ENCODE results near the gene CDK8.
"Not testable (repeated sequence)": the region's sequence is repeated elsewhere in the genome, so short reads cannot be mapped to it uniquely, and the experiment has no call there.

Gene CDK8

DNA sequence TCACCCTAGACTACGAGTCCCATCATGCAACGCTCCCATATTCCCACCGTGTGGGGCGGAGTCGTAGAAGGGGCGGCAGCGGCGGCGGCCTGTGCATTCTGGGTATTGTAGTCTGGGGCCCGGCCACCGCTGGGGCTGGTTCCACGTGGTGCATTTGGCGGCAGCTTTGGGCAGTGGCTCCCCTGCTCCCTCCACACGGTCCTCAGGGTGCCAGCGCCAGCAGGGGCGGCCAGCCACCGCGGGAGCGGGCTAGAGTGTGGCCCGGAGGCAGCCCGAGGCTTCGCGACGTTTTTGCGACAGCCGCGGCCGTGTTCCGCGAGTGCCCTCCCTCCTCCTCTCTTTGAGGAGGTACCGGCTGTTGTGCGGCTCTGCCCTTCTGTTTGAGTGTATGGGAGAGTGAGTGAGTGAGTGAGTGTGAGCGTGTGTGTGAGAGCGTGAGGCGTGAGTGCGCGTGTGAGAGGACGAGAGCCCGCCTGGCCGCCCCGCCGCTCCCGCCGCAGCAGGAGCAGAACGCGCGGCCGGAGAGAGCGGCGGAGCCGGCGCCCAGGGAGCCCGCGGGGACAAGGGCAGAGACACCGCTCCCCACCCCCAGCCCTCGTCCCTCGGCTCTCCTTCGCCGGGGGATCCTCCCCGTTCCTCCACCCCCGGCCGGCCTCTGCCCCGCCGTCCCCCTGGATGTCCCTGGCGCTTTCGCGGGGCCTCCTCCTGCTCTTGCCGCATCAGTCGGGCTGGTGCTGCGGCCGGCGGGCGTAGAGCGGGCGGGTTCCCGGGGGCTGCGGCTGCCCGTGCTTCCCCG is at the start of gene CDK8:
CDK8 (plus strand) TSS at position 343 of the 796 bp plus-strand sequence. CDS start 513 bp downstream, outside the sequence.
- DNase-seq = peak; percentile 74

DNA sequence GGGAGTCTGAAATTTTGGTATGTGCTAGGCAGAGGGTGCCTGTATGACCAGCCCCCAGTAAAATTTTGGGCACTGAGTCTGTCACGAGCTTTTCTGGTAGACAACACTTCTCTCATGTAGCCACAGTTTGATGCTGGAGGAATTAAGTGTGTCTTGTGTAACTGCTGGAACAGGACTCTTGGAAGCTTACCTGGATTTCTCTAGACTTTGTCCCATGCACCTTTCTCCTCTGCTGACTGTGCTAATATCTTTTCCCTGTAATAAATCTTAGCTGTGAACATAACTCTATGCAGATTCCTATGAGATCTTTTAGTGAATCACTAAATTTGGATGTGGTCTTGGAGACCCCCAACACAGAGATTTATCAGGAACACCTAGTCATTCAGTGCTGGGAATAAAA is 45.6 kb upstream of the CDK8 start:
- DNase-seq = no peak

DNA sequence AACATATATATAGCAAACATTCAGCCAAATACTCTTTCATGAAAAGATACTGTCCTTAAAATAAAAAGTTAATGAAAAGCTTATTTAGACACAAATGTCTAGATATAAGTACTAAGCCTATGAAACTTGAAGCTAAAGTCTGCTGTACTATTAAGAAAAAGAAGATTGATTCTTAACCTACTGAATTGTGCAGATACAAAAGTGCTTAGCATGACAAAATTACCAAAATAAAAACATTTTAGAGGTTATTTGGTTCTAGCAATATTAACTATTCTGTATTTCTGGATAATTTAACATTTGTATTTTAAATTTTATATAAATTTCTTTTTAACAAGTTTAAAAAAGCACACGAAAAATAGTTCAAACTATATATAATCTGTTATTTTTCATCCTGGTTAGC is 40.6 kb upstream of the CDK8 start:
- no peak for DNase-seq

DNA sequence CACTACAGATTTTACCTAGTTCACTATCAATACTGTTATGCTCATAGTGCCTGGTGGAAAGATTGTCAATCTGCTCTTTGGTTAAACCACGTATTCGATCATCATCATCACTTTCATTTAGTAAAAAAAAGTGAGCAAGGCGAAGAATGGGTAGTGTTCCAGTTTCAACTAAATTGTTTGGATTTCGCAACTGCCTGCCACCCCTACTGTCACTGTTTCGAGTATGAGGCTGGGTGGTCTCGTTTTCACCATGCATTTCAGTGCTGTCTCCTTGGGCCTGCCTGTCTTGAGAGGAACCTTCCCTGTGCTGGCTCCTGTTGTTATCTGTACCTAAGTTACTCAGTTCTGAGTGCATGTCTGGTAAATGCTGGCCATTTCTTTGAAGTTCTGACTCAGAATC is 39.9 kb upstream of the CDK8 start:
- no peak for DNase-seq

DNA sequence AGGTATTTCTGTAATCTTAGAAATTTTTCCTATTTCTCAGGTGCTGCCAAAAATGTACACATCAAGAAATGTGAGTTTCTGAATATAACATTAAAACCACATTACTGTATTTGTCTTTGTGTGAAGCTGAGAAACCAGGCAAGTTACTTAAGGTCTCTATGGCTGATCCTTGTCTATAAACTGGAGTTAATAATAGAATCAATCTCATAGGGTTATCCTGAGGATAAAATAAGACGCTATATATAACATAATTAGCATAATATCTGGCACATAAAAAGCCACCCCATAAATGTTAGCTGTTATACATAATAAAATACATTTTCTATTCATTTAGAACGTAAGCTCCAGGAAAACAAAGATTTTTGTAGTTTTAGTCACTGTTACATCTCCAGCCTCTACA is 37.9 kb upstream of the CDK8 start:
- no peak for DNase-seq

DNA sequence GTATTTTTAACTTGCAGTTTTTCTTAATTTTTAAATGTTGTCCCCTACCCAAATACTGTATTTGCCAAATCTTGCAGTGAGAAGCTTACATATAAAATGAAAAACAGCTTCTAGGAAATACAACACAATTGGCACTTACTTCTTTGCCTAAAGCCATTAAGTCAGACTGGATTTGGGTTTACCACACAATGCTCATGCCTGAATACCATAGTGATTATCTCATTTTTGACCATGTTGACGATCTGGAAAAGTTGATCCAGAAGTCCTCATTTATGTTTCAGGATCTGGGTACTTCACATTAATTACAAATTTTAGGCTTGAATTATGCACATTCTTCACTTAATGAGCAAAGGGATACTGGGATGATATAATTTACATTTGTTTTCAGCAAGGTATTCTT is 34.2 kb upstream of the CDK8 start:
- no peak for DNase-seq

DNA sequence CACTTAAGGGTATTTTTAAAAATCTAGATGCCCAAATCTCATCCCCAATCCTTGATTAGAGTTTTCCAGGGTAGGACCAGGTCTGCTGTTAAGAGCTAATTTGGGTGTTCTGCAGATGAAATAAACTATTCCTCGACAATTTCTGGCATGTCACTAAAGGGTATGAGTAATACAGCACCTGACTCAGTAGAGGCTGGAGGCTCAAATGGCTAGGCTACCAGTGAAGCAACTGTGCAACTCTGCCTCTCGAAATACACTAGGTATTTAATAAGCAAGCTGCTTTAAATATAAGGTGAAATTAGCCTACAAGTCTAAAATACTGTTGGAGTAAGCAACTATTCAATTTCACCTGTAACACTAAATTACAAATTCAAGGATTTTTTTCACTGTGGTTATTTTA is 33.4 kb upstream of the CDK8 start:
- no peak for DNase-seq

DNA sequence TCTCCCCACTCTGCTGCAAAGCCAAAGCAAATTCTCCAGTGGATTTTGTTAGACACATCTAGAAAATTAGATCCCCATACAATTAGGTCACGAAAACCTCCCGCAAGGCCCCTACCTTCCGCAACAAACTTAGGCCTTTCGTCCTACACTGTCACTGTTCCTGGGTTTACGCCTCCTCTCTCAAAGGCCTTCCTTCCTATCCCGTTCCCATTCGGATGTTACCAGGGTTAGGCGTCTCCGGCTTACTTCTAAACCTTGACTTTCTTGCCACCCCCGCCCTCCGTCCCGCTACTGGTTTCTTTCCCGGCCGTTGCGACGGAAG is 32.6 kb upstream of the CDK8 start:
- no peak for DNase-seq

DNA sequence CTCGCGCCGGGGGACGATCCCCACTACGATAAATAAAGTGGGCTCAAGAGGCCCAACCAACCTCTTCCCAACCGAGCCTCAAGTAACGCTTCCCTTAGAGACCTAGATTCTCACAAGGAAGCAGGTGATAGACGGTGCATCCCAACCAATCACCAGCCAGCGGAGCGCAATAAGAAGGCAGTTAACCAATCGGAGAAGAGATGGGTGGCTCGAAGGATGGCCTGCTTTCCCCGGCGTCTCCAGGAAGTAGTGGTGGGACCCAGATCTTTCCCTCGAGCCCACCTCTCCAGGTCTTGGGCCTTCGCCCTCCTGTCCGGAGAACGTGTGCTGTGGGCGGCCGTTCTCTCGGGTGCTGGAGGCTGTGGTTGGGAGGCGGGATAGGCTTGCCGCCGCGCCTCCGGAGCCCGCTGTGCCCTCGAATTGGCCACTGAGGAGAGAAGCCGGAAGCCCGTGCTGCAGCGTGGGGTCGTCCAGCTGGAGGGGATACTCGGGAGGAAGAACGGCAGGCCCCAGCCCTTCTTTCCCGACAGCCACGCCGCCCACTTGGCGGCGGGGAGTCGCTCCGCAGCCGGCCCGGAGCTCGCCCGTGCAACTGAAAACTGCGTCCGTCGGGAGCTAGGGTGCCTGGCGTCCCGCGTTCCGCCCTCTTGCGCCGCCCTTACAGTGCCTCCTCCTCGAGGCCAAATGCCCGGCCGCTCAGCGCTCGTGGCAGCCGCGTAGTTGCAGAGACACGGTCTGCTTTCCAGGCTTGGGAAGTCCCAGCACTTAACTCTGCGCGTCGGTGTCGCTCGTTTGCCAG is 32.0 kb upstream of the CDK8 start, which contains the start of gene RNF6:
RNF6 (minus strand) TSS at position 594 of the 799 bp plus-strand sequence. CDS start 2,665 bp downstream, outside the sequence.
- peak; percentile 97 for DNase-seq

DNA sequence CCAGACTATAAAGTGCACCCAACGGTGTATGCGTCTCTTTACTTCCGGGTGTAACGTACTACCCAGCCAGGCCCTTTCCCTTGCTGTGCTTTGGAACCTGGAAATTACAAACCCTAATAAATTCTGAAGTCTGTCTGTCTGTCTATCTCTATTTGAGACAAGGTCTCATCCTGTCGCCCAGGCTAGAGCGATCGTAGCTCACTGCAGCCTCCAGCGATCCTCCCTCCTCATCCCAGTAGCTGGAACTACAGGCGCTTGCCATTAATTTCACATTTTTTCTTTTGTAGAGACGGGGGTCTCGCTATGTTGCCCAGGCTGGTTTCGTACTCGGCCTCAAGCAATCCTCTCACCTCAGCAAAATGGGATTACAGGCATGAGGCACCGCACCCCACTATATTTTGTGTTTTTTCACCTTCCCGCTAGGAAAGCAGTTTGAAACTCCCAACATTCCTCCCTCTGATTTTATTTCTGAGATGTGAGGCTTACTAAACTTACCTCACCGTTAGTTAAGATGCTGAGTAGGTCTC is 31.3 kb upstream of the CDK8 start:
- no peak for DNase-seq

DNA sequence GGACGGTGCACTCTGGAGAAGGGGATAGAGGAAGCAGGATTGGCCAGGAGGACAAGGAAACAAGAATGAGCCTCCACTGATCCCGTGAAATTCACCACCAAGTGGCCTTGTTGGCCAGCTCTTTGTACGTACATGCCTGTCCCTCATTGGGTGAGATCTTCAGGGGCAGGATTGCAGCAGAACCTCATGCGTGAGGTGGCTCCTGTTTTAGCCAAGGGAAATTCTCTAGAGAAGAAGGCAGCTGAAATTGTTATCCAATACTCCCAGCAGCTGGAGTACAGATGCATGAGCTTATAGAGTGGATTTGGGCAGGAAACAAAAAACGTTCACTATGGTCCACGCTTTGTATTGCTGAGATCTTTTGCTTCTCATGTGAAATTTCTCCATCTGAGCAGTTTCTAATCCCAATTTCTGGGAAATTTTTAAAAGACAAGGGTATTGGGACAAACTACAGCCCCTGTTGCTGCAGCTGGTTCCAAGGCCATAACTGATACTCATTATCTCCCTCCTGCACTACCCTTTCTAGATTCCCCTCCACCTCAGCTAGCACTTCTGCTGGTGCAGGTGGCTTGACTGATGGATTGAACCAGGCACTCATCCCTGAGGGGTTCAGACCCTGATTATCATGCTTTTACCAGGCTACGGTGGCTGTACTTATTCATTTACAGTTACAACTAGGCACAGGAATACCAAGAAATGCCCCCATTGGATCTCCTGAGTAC is 27.9 kb upstream of the CDK8 start:
- DNase-seq = no peak

DNA sequence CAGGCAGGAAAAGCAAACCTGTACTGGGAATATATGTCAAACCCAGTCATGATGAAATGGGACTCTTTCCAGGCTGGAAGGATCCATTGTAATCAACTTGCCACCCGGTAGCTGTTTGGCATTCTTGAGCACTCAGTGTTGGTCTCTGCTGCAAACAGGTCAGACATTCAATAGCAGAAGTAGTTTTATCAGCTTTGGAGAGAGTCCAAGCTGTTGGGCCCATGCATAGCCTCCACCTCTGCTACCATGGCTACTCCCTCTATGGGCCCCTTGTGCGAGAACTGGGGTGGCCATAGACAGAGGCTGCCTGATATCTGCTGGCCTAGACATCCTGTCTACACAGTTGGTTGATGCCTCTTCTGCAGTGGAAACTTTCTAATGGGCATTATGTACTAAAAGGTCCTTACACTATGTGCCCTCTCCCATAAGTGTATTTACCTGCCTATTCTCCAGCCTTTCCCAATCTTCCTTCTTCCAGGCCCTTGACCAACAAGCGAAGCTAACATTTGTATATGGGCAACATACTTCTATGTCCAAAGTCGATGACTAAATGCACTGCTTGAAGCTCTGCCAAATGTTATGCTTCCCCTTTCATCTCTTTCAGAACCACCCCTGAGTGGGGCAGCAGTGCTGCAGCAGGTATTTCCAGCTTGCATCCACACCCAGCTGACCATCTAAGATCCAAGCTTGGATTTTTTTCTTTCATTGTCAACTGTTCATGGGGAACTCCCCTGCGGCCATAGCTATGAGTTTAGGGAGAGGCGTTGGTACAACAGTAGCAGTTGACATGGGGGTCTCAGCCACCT is 26.6 kb upstream of the CDK8 start:
- DNase-seq = no peak

DNA sequence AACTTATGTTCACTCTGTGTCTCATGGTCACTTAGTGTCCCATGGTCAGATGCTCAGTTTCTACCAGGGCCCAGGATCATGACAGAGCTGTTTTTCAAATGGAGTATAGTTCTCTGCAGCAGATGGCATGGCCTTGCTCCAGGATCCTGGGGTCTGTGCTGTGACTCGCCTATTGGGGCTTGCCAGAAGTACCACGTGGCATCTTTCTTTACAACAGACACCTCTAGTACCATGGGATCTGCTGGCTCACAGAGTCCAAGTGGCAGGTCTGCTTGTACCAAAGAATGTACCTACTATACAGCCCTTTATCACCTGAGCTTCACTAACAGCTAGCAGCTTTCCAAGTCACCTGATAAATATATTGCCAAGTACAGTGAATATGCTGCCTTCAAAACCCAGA is 25.8 kb upstream of the CDK8 start:
- DNase-seq = no peak

DNA sequence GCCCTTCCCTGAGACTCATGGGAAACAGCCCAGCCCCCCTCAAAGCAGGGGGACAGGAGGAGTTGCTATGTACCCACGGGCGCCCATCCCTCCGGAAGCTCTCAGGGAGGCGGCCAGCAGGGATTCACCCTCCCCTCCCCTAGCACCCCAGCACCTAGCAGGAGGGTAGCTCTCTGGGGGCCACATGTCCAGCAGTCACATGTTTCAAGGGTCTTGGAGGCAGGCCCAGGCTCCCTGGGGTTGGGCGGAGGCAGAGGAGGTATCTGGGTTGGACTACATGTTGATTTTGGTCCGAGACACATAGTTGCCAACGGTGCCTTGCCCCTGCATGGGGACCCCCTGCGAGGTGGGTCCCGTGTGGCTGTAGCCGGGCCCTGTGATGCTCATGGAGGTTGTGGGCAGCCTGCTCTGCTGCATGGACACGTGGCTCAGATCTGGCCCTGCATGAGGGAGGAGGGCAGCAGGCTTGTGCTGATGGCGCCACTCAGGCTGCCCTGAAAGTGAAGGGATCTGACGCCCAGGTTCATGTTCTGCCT is 24.8 kb upstream of the CDK8 start:
- DNase-seq = no peak

DNA sequence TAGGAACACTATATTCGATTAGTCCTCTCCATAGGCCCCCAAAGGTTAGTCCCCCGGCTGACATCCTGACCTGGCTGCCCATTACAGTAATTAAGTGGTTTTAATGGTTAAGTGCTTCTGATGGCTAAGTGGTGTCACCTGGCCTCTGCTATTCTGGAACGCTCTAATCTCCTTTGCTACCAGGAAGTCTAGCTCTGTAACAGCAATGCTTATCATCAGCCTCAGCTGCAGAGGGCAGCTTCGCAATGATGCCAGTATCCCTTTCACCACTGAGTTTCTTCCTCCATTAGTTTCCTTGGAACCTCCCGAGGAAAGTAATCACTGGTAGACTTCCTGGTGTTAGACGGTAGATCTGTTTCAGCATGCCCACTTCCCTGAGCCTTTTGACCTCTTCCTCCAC is 23.2 kb upstream of the CDK8 start:
- DNase-seq = no peak

DNA sequence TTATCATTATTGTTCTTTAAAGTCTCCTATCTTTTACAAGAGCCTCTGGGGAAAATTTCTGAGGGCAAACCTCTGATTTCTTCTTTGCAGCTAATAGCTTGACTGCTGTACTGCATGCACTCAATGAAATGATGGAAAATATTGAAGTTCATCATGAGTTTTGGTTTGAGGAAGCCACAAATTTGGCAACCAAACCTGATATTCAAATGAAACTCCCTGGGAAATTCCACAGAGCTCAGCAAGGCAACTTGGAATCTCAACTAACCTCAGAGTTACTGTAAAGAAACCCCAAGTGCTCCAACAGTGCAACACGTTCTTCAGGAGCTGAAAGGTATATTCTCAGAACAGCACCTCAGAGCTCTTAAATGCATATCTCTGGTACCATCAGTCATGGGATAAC is 17.6 kb upstream of the CDK8 start:
- no peak for DNase-seq

DNA sequence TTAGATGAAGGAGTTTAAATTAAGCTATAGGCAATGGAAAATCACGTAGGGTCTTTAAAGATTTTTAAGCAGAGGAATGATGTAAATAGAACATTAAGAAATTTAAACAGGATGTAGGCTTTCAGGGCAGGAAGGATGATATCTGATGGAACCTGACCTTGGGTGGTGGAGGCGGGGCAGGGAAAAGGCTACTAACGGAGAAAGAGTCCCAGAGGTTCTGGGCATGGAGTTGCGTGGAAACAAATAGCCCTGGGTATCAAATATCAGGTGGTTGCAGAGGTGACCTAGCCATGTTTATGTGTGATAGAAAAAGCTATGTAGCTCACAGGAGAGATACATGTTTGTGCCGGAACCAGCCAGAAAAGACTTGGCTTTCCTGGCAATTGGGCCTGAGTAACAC is 7.8 kb upstream of the CDK8 start:
- no peak for DNase-seq

DNA sequence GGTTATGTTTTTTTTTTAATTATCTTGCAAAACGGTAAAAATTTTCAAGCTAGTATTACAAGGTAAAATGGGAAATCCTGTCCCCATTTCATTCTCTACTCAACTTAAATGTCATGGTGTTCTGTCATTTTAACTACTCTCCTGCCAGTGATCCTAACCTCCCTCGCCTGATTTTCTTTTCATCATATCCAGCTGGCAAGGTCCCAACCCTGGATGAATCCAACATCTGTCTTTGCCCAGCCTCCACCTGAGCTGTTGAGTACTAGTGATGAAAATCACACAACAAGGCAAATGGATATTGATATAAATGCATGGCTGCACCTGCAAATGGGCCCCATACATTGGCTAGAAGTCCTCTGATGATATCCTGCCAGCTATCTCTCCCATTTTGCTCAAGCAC is 6.9 kb upstream of the CDK8 start:
- no peak for DNase-seq

DNA sequence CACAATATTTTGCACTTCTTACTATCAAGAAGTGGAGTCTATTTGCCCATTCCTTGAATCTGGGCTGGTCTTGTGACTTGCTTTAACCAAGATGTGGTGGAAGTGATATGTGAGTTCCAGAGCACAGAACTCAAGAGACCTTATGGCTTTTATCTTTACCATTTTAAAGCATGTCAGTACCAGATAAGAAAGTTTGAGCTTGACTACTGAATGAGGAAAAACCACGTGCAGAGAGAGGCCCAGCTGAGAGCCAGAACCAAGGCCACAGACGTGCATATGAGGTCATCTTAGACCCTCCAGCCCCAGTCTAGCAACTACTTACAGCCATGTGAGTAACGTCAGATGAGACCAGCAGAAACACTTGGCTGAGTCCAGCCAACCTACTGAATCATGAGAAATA is 6.3 kb upstream of the CDK8 start:
- no peak for DNase-seq

DNA sequence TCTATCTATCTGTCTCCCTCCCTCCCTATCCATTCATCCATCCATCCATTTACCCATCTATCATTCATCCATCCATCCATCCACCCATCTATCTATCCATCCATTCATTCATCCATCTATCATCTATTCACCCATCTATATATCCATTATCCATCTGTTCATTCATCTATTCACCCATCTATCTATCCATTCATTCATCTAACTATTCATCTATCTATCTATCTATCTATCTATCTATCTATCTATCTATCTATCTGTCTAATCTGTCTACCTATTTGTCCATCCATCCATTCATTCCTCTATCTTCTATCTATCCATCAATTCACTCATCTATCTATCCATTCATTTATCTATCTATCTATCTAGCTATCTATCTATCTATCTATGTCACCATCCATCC is 4.4 kb upstream of the CDK8 start:
- no peak for DNase-seq

DNA sequence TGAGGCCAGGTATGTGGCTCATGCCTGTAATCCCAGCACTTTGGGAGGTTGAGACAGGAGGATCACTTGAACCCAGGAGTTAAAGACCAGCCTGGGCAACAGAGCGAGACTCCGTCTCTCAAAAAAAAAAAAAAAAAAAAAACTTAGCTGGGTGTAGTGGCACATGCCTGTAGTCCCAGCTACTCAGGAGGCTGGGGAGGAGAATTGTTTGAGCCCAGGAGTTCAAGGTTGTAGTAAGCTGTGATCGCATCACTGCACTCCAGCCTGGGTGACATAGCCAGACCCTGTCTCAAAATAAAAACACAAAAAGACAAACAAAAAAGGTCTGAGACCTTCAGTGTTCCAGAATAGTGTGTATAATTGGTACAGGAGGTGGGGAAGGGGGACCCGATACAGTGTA is 1.9 kb upstream of the CDK8 start:
- DNase-seq = not testable (repeated sequence)

DNA sequence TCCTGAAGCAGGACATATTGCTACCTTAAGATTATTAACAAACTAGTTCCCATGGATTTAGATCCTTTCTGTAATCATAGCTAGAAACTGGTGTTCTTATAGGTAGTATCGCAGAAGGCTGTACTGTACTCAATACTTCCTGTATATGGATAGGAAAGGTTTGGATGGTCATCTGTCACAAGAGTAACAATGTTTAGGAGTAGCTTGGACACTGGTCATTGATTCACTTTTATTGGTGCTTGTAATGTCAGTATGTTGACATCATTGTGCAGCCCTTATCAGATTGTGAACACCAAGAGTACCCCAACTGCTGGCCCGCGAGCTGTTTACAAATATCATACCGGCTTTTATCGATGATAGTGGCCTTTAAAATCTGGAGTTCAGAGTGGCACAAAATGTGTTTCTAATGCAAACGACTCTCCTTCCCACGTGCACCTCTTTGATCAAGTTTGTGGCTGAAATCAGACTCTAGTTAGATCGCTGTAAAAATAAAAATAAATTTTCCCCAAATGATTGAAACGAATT is 605 bp upstream of the CDK8 start:
- DNase-seq = no peak
